IPS-20b (cell line): ENCODE measurements around the gene CACNA1C.

Experiments used
- H3K27ac ChIP-seq: one replicate; pipeline ENCODE4 v1.5.1; 2013; ENCODE audit warnings: low read length
- H3K27me3 ChIP-seq: 2 replicates; pipeline ENCODE4 v1.6.1; 2013; ENCODE audit warnings: mild to moderate bottlenecking, low read length, inconsistent platforms; ENCODE audit not compliant: insufficient read depth
- H3K36me3 ChIP-seq: 2 replicates; pipeline ENCODE4 v1.6.1; 2013; ENCODE audit warnings: low read depth, mild to moderate bottlenecking, inconsistent platforms, low read length, moderate library complexity; ENCODE audit not compliant: insufficient read depth
- H3K4me1 ChIP-seq: 2 replicates; pipeline ENCODE4 v1.6.1; 2013; ENCODE audit warnings: mild to moderate bottlenecking, control low read depth, inconsistent platforms, low read length, moderate library complexity; ENCODE audit not compliant: insufficient read depth
- H3K4me3 ChIP-seq: 2 replicates; pipeline ENCODE4 v1.5.1; 2013; ENCODE audit warnings: mild to moderate bottlenecking, low read length, inconsistent platforms
- H3K9ac ChIP-seq: 2 replicates; pipeline ENCODE4 v1.6.1; 2013; ENCODE audit warnings: low read depth, mild to moderate bottlenecking, inconsistent platforms, low read length, moderate library complexity
- H3K9me3 ChIP-seq: 2 replicates; pipeline ENCODE4 v1.6.1; 2013; ENCODE audit warnings: mild to moderate bottlenecking, low read depth, low read length, inconsistent platforms; ENCODE audit not compliant: insufficient read depth

The CACNA1C gene

DNA sequence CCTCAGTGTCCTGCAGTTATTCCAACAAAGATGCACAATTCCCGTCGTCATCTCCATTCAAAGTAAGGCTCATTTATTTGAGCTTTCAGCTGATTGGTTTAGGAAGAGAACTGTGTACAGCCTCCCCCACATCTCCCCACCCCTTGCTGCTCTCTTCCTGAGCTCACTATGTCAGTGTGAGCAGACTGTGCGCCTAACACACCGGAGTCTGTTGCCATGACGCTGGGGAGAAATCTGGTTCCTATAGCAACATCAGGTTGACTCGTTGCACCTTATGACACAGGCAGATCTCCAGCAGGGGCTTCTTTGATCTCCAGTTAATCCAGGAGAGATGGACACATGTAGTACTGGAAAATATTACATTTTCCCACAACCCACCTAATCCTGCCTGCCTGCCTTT is 319.4 kb downstream of the CACNA1C start:
- Histone ChIP-seq H3K9ac (no peak overlapping the region), H3K4me1 (peaks cover 1% of the 10 kb centered on the region; the same call in 1 of the 2 replicates), H3K27ac (no peak overlapping the region), H3K4me3 (no peak overlapping the region), H3K27me3 (no peaks in the 10 kb centered on the region; the same call in 1 of the 2 replicates), H3K9me3 (peaks cover 3% of the 10 kb centered on the region), H3K36me3 (no peaks in the 10 kb centered on the region)

GRCh38 chr12:2372735-2373134 is 319.9 kb downstream of the CACNA1C start:
- no peak overlapping the region for H3K9ac ChIP-seq
- H3K27me3 ChIP-seq, result no peaks in the 10 kb centered on the region; the same call in 1 of the 2 replicates
- H3K4me3 ChIP-seq, result no peak overlapping the region
- H3K27ac ChIP-seq, result no peak overlapping the region
- no peaks in the 10 kb centered on the region for H3K36me3 ChIP-seq
- H3K9me3 ChIP-seq, result no peaks in the 10 kb centered on the region
- peaks cover 5% of the 10 kb centered on the region; the same call in 1 of the 2 replicates for H3K4me1 ChIP-seq

GRCh38 chr12:2373307-2373706 is 320.5 kb downstream of the CACNA1C start:
- Histone ChIP-seq H3K9me3 (no peaks in the 10 kb centered on the region), H3K4me3 (no peak overlapping the region), H3K36me3 (no peaks in the 10 kb centered on the region), H3K27me3 (no peaks in the 10 kb centered on the region; the same call in 1 of the 2 replicates), H3K9ac (no peak overlapping the region), H3K4me1 (peaks cover 5% of the 10 kb centered on the region; the same call in 1 of the 2 replicates), H3K27ac (no peak overlapping the region)

GRCh38 chr12:2374092-2374906 is 321.5 kb downstream of the CACNA1C start:
- Histone ChIP-seq H3K27ac (no peak overlapping the region), H3K4me3 (no peak overlapping the region), H3K4me1 (peaks cover 5% of the 10 kb centered on the region; the same call in 1 of the 2 replicates), H3K27me3 (no peaks in the 10 kb centered on the region; the same call in 1 of the 2 replicates), H3K36me3 (no peaks in the 10 kb centered on the region), H3K9ac (no peak overlapping the region), H3K9me3 (no peaks in the 10 kb centered on the region)

GRCh38 chr12:2375871-2376270 is 323.1 kb downstream of the CACNA1C start:
- H3K27ac ChIP-seq, result no peak overlapping the region
- no peaks in the 10 kb centered on the region for H3K36me3 ChIP-seq
- no peak overlapping the region for H3K4me3 ChIP-seq
- no peaks in the 10 kb centered on the region; the same call in 1 of the 2 replicates for H3K27me3 ChIP-seq
- peaks cover 5% of the 10 kb centered on the region; the same call in 1 of the 2 replicates for H3K4me1 ChIP-seq
- no peaks in the 10 kb centered on the region for H3K9me3 ChIP-seq
- H3K9ac ChIP-seq, result no peak overlapping the region

DNA sequence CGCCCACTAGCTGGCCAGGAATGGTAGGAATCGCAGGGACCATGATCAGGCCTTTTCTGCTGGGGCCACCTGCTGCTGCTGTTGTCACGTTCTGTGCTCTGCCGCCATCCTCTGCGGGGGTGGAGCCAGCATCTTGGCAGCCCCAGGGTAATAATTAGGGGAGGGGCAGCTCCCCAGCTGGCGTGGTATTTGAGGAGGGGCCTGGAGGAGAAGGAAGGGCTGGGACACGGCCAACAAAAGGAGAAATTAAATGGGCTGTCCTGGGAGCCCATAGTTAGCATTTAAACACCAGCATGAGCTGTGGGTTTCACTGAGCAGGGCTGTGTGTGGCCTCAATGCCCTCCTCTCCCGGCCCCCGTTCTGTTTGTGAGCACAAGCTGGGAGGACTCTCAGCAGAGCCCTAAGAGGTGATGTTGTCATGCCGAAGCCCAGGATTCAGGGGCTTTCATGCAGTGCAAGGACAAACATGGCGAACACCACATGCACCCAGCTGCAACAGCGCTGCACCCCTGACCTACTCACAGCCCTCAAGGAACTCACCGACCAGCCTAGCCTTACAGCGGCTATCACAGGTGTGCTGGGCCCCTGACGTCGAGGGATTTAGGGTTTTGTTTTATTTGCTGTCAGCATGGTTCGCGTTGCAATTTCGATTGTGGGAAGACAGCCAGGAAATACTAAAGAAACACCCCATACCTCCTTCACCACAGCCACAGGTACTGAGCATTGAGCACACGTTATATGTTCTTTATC is 324.3 kb downstream of the CACNA1C start:
- no peaks in the 10 kb centered on the region; the same call in 1 of the 2 replicates for H3K27me3 ChIP-seq
- no peak overlapping the region for H3K27ac ChIP-seq
- H3K36me3 ChIP-seq, result no peaks in the 10 kb centered on the region
- peaks cover 5% of the 10 kb centered on the region; the same call in 1 of the 2 replicates for H3K4me1 ChIP-seq
- H3K9me3 ChIP-seq, result no peaks in the 10 kb centered on the region
- no peak overlapping the region for H3K4me3 ChIP-seq
- no peak overlapping the region for H3K9ac ChIP-seq

- no peaks in the 10 kb centered on the region for H3K36me3 ChIP-seq
- H3K9ac ChIP-seq, result no peak overlapping the region
These were observed 326.1 kb downstream of the CACNA1C start for GRCh38 chr12:2378835-2379330.

GRCh38 chr12:2380946-2381345 is 328.2 kb downstream of the CACNA1C start:
- no peaks in the 10 kb centered on the region for H3K36me3 ChIP-seq
- no peak overlapping the region for H3K9ac ChIP-seq
- no peaks in the 10 kb centered on the region; the same call in 1 of the 2 replicates for H3K27me3 ChIP-seq
- H3K4me3 ChIP-seq, result no peak overlapping the region
- H3K27ac ChIP-seq, result no peak overlapping the region
- H3K9me3 ChIP-seq, result no peaks in the 10 kb centered on the region; the same call in 1 of the 2 replicates
- peaks cover 5% of the 10 kb centered on the region; the same call in 1 of the 2 replicates for H3K4me1 ChIP-seq

More at GRCh38 chr12:2378835-2379330, 326.1 kb downstream of the CACNA1C start:
- Histone ChIP-seq H3K4me1 (peaks cover 5% of the 10 kb centered on the region; the same call in 1 of the 2 replicates), H3K27ac (no peak overlapping the region), H3K27me3 (no peaks in the 10 kb centered on the region; the same call in 1 of the 2 replicates), H3K4me3 (no peak overlapping the region), H3K9me3 (no peaks in the 10 kb centered on the region; the same call in 1 of the 2 replicates)

GRCh38 chr12:2382370-2383155 is 329.8 kb downstream of the CACNA1C start:
- no peaks in the 10 kb centered on the region for H3K27me3 ChIP-seq
- no peak overlapping the region for H3K27ac ChIP-seq
- H3K4me3 ChIP-seq, result no peak overlapping the region
- peaks cover under 1% of the 10 kb centered on the region; the same call in 1 of the 2 replicates for H3K4me1 ChIP-seq
- no peak overlapping the region for H3K9ac ChIP-seq
- H3K9me3 ChIP-seq, result no peaks in the 10 kb centered on the region; the same call in 1 of the 2 replicates
- H3K36me3 ChIP-seq, result no peaks in the 10 kb centered on the region

GRCh38 chr12:2383325-2384028 is 330.7 kb downstream of the CACNA1C start:
- H3K9me3 ChIP-seq, result no peaks in the 10 kb centered on the region; the same call in 1 of the 2 replicates
- H3K27me3 ChIP-seq, result no peaks in the 10 kb centered on the region
- H3K36me3 ChIP-seq, result no peaks in the 10 kb centered on the region
- H3K9ac ChIP-seq, result no peak overlapping the region
- H3K4me1 ChIP-seq, result no peaks in the 10 kb centered on the region
- H3K27ac ChIP-seq, result no peak overlapping the region
- no peak overlapping the region for H3K4me3 ChIP-seq
